ENCODE data around the gene HDAC4.

DNA sequence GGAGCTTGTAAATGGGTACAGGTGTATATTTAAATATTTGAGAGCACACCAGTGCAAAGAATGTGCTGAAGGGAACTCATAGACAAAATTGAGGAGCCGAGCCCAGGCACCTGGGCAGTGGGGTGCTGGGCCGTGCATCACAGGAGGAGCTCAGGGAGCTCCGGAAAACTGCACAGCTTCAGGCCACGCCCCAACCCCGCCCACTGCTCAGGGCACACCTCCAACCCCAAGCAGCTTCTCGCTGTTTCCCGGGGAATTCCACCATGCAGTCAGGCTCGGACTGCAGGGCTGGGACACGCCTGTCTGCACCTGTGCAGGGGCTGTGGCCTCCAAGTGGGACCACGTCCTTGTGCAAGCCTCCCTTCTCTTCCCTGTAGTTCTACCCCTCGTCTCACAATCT lies 243.0 kb downstream of the HDAC4 start:
- TF ChIP-seq SUZ12 (IDR thresholded peaks at IDR 0.05; ENCODE audit: extremely low read depth, insufficient read depth, insufficient read length) (no peak), YY1 (IDR thresholded peaks at IDR 0.05; ENCODE audit: insufficient read depth, insufficient read length) (no peak)
